CD14-positive monocyte (primary cell): ENCODE data around the gene KIF24. TPM values are rescaled to one million over a fixed set of nuclear protein-coding genes. Genes with fewer than 3 reads are reported as not detected.

Source experiments
- DNase-seq, 3 donors: peaks; one replicate each; pipeline ENCODE4 v3.0.0-alpha.2; 2011 to 2022
- H2AFZ ChIP-seq: 2 replicates; pipeline ENCODE4 v1.6.0; 2012; ENCODE audit warnings: mild to moderate bottlenecking, low read depth, low read length, inconsistent platforms; ENCODE audit not compliant: insufficient read depth, poor library complexity, severe bottlenecking
- H3K27ac ChIP-seq, 2 donors: 1 replicate in 1 of 2; 2 replicates in 1 of 2; pipeline ENCODE4 v1.5.1; 2012 to 2013; ENCODE audit warnings: low read length in 2 of 2, control low read depth in 1 of 2, inconsistent platforms in 1 of 2, low read depth in 1 of 2, mild to moderate bottlenecking in 1 of 2
- H3K27me3 ChIP-seq, 2 donors: one replicate each; pipeline versions ENCODE4 v1.6.0 to v1.6.1; 2011 to 2013; ENCODE audit warnings: low read length in 2 of 2; ENCODE audit not compliant: control insufficient read depth in 2 of 2, insufficient read depth in 2 of 2
- H3K36me3 ChIP-seq, 2 donors: replicated peaks in 1 of 2; 1 replicate in 1 of 2; 2 replicates in 1 of 2; pipeline versions ENCODE4 v1.5.1 to v1.6.1; 2012 to 2013; ENCODE audit warnings: low read length in 2 of 2, control low read depth in 1 of 2, inconsistent platforms in 1 of 2, mild to moderate bottlenecking in 1 of 2; ENCODE audit not compliant: insufficient read depth in 2 of 2, control insufficient read depth in 1 of 2
- H3K4me1 ChIP-seq, 2 donors: 1 replicate in 1 of 2; 2 replicates in 1 of 2; pipeline versions ENCODE4 v1.5.1 to v1.6.1; 2012 to 2013; ENCODE audit warnings: low read length in 2 of 2, control low read depth in 1 of 2, inconsistent platforms in 1 of 2, mild to moderate bottlenecking in 1 of 2, moderate library complexity in 1 of 2; ENCODE audit not compliant: insufficient read depth in 2 of 2, control insufficient read depth in 1 of 2
- H3K4me2 ChIP-seq: replicated peaks from 2 replicates; pipeline ENCODE3; 2012; ENCODE audit warnings: low read length, moderate library complexity, mild to moderate bottlenecking; ENCODE audit not compliant: poor library complexity, severe bottlenecking; ENCODE audit errors: extremely low read depth
- H3K4me3 ChIP-seq, 3 experiments: fragments of 200-600 bp in 1 of 3; sonication (generic) in 1 of 3; replicated peaks in 1 of 3; 1 replicate in 2 of 3; 2 replicates in 1 of 3; pipeline ENCODE4 v1.5.1; 2011 to 2013; ENCODE audit warnings: low read length in 3 of 3, mild to moderate bottlenecking in 3 of 3, control low read depth in 2 of 3, low read depth in 2 of 3, inconsistent platforms in 1 of 3, moderate library complexity in 1 of 3
- H3K79me2 ChIP-seq: 2 replicates; pipeline ENCODE4 v1.6.0; 2012; ENCODE audit warnings: mild to moderate bottlenecking, control low read depth, inconsistent platforms, low read length, moderate library complexity; ENCODE audit not compliant: insufficient read depth
- H3K9ac ChIP-seq: 2 replicates; pipeline ENCODE4 v1.6.0; 2017; ENCODE audit warnings: low read length, mild to moderate bottlenecking; ENCODE audit not compliant: insufficient read depth, poor library complexity, severe bottlenecking
- H3K9me3 ChIP-seq, 2 donors: replicated peaks in 1 of 2; 1 replicate in 1 of 2; 2 replicates in 1 of 2; pipeline versions ENCODE4 v1.5.1 to v1.6.1; 2012 to 2013; ENCODE audit warnings: low read length in 2 of 2, control low read depth in 1 of 2; ENCODE audit not compliant: control insufficient read depth in 1 of 2, insufficient read depth in 1 of 2
- H4K20me1 ChIP-seq: 2 replicates; pipeline ENCODE4 v1.6.0; 2012; ENCODE audit warnings: mild to moderate bottlenecking, low read length, control low read depth, moderate library complexity; ENCODE audit not compliant: insufficient read depth
- H3K27ac Mint-ChIP-seq, 7 donors: one replicate each; pipeline ENCODE4 v1.8.0; 2020; ENCODE audit warnings: mild to moderate bottlenecking in 7 of 7, mixed read lengths in 7 of 7, moderate library complexity in 6 of 7, inconsistent platforms in 2 of 7
- H3K27me3 Mint-ChIP-seq, 3 donors: one replicate each; pipeline ENCODE4 v1.8.0; 2021 to 2022; ENCODE audit warnings: low read depth in 3 of 3, mild to moderate bottlenecking in 3 of 3, mixed read lengths in 3 of 3, moderate library complexity in 3 of 3, inconsistent platforms in 1 of 3
- H3K36me3 Mint-ChIP-seq, 2 donors: one replicate each; pipeline ENCODE4 v1.8.0; 2020; ENCODE audit warnings: mixed read lengths in 2 of 2, inconsistent platforms in 1 of 2, mild to moderate bottlenecking in 1 of 2
- H3K4me1 Mint-ChIP-seq: one replicate; pipeline ENCODE4 v1.8.0; 2020; ENCODE audit warnings: mild to moderate bottlenecking, mixed read lengths
- H3K4me3 Mint-ChIP-seq, 2 donors: one replicate each; pipeline ENCODE4 v1.8.0; 2020; ENCODE audit warnings: mild to moderate bottlenecking in 2 of 2, mixed read lengths in 2 of 2, moderate library complexity in 1 of 2
- H3K9me3 Mint-ChIP-seq, 7 donors: one replicate each; pipeline ENCODE4 v1.8.0; 2020 to 2022; ENCODE audit warnings: mixed read lengths in 7 of 7, mild to moderate bottlenecking in 6 of 7, moderate library complexity in 6 of 7, inconsistent platforms in 2 of 7
- WGBS: methylation state at CpG from one replicate; pipeline ENCODE4 v1.1.5; 2013; ENCODE audit warnings: missing lambda C conversion rate; ENCODE audit not compliant: insufficient coverage; 5-methylcytosine and 5-hydroxymethylcytosine counted together
- intact Hi-C, 2 donors: fragments of 100-400 bp; cut with micrococcal nuclease; formaldehyde crosslinking; loops; one replicate each; pipeline versions ENCODE4 v1.15.0 to v1.15.1; 2023
- polyA plus RNA-seq, 3 donors: library from polyadenylated mRNA; depleted of rRNA in 1 of 3; unstranded in 2 of 3; stranded (reverse) in 1 of 3; fragments of 300-500 nt in 2 of 3; fragments of >200 nt in 1 of 3; fragmentation: Illumina TruSeq in 2 of 3; gene quantifications; 1 replicate in 2 of 3; 2 replicates in 1 of 3; pipeline ENCODE4 v1.2.3, GENCODE V29; 2012 to 2021
- TF ChIP-seq, protein P1 (sequence below): fragments of 200-600 bp; IDR thresholded peaks from one replicate; pipeline ENCODE4 v1.8.0; 2022; ENCODE audit warnings: antibody characterized with exemption, mild to moderate bottlenecking

Gene KIF24
- polyA plus RNA-seq, 3 donors, result 0.13 to 0.31 TPM; not detected in 1

- Mint-ChIP-seq H3K9me3 (no peaks in the 10 kb centered on the region), H3K36me3 (peaks cover 49 to 58% of the 10 kb centered on the region in 2 donors), H3K4me3 (no peak overlapping the region), H3K27me3 (no peaks in the 10 kb centered on the region), H3K4me1 (peaks cover 5% of the 10 kb centered on the region), H3K27ac (peak overlapping the region in 1 of 7 donors; percentile 30)
- H3K27ac ChIP-seq, result no peak overlapping the region
- H3K79me2 ChIP-seq, result peaks cover 37% of the 10 kb centered on the region
- no peak overlapping the region for H2AFZ ChIP-seq
- no peaks in the 10 kb centered on the region for H3K9me3 ChIP-seq
- no peak overlapping the region for H3K9ac ChIP-seq
- TF ChIP-seq, protein P1, sequence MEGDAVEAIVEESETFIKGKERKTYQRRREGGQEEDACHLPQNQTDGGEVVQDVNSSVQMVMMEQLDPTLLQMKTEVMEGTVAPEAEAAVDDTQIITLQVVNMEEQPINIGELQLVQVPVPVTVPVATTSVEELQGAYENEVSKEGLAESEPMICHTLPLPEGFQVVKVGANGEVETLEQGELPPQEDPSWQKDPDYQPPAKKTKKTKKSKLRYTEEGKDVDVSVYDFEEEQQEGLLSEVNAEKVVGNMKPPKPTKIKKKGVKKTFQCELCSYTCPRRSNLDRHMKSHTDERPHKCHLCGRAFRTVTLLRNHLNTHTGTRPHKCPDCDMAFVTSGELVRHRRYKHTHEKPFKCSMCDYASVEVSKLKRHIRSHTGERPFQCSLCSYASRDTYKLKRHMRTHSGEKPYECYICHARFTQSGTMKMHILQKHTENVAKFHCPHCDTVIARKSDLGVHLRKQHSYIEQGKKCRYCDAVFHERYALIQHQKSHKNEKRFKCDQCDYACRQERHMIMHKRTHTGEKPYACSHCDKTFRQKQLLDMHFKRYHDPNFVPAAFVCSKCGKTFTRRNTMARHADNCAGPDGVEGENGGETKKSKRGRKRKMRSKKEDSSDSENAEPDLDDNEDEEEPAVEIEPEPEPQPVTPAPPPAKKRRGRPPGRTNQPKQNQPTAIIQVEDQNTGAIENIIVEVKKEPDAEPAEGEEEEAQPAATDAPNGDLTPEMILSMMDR, result peak; percentile 20
- 91% methylated on average over 1 of the region's 2 CpGs for WGBS
- no peaks in the 10 kb centered on the region for H3K27me3 ChIP-seq
- DNase-seq, result no peak
- intact Hi-C loops, result no loop called here
- no peak overlapping the region for H3K4me2 ChIP-seq
- peaks cover 46 to 71% of the 10 kb centered on the region in 2 donors for H3K36me3 ChIP-seq
- no peaks in the 10 kb centered on the region for H3K4me1 ChIP-seq
- peaks cover 29% of the 10 kb centered on the region for H4K20me1 ChIP-seq
- H3K4me3 ChIP-seq, result no peak overlapping the region
These were observed 8.3 kb upstream of the KIF24 start for GRCh38 chr9:34337403-34337802.

GRCh38 chr9:34335376-34335775, 6.3 kb upstream of the KIF24 start:
- Histone ChIP-seq H3K4me3 (no peak overlapping the region), H3K4me1 (peaks cover 5 to 9% of the 10 kb centered on the region in 2 donors), H3K36me3 (peaks cover 29 to 51% of the 10 kb centered on the region in 2 donors), H3K4me2 (no peak overlapping the region), H4K20me1 (peaks cover 29% of the 10 kb centered on the region), H3K27me3 (no peaks in the 10 kb centered on the region), H3K9ac (no peak overlapping the region), H2AFZ (no peak overlapping the region), H3K79me2 (peaks cover 53% of the 10 kb centered on the region), H3K9me3 (no peaks in the 10 kb centered on the region), H3K27ac (no peak overlapping the region)
- intact Hi-C loops, result no loop called here
- H3K4me1 Mint-ChIP-seq, result peaks cover 17% of the 10 kb centered on the region
- TF ChIP-seq, protein P1, result no peak
- WGBS, result 89% methylated on average over 3 of the region's 4 CpGs
- peak overlapping the region in 3 of 7 donors; percentile 5 to 82 (median 58) for H3K27ac Mint-ChIP-seq
- no peak overlapping the region for H3K4me3 Mint-ChIP-seq
- no peak for DNase-seq
- no peaks in the 10 kb centered on the region for H3K27me3 Mint-ChIP-seq
- H3K9me3 Mint-ChIP-seq, result no peaks in the 10 kb centered on the region
- H3K36me3 Mint-ChIP-seq, result peaks cover 39 to 40% of the 10 kb centered on the region in 2 donors
